ENCODE data around the gene E2F1.
"Not testable (repeated sequence)": the region's sequence is repeated elsewhere in the genome, so short reads cannot be mapped to it uniquely, and the experiment has no call there.

Gene E2F1

GRCh38 chr20:33710681-33711445 is 24.7 kb upstream of the E2F1 start:
- DNase-seq (ENCODE audit: low read depth), result no peak

DNA sequence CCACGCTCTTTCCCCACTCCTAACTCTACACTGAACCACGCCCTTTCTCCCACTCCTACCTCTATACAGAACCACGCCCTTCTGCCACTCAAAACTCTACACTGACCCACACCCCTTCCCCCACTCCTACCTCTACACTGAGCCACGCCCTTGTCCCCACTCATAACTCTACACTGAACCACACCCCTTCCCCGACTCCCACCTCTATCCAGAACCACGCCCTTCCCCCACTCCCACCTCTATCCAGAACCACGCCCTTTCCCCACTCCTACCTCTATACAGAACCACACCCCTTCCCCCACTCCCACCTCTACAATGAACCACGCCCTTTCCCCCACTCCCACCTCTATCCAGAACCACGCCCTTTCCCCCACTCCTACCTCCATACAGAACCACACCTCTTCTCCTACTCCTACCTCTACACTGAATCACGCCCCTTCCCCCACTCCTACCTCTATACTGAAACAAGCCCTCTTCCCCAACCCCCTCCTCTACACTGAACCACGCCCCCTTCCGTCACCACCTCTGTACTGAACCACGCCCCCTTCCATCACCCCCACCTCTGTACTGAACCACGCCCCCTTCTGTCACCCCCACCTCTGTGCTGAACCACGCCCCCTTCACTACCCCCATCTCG is 23.8 kb upstream of the E2F1 start:
- no peak for DNase-seq (ENCODE audit: low read depth)

- DNase-seq (ENCODE audit: low read depth), result no peak
Observed at GRCh38 chr20:33709398-33709797, 23.2 kb upstream of the E2F1 start.

- DNase-seq (ENCODE audit: low read depth), result no peak
Observed at GRCh38 chr20:33707668-33708067, 21.5 kb upstream of the E2F1 start.

- DNase-seq (ENCODE audit: low read depth), result no peak
Observed at GRCh38 chr20:33704197-33704924, 18.2 kb upstream of the E2F1 start.

GRCh38 chr20:33703498-33704137 is 17.4 kb upstream of the E2F1 start:
- no peak for DNase-seq (ENCODE audit: low read depth)

DNA sequence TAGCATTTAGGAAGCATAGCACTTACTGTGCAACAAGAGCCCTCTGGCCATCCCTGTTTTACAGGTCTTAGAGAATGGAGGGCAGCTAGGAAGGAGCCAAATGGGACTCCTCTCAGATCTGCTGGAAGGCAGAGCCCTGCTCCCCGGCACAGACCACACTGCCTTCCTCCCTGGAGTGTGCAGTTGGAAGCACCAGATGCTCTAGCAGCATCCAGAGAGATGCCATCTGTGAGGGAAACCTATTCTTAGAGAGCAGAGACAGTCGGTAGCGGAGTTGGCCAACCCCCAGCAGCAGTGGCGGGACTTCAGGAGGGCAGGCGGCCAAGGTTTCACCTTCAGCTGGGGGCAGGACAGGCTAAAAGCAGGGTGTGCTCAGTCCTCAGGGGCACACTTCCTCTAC is 16.7 kb upstream of the E2F1 start:
- DNase-seq (ENCODE audit: low read depth), result no peak

DNA sequence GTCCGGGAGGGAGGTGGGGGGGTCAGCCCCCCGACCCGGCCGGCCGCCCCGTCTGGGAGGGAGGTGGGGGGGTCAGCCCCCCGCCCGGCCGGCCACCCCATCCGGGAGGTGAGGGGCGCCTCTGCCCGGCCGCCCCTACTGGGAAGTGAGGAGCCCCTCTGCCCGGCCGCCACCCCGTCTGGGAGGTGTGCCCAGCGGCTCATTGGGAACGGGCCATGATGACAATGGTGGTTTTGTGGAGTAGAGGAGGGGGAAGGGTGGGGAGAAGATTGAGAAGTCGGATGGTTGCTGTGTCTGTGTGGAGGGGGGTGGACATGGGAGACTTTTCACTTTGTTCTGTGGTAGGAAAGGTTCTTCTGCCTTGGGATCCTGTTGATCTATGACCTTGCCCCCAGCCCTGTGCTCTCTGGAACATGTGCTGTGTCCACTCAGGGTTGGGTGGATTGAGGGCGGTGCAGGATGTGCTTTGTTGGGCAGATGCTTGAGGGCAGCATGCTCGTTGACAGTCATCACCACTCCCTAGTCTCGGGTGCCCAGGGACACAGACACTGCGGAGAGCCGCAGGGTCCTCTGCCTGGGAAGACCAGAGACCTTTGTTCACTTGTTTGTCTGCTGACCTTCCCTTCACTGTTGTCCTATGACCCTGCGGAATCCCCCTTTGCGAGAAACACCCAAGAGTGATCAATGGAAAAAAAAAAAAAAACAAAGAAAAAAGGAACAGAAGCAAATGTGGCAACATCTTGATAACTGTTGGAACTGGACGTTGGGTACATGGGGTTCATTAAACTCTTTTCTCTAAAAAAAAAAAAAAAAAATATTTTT is 15.7 kb upstream of the E2F1 start:
- DNase-seq (ENCODE audit: low read depth), result no peak

DNA sequence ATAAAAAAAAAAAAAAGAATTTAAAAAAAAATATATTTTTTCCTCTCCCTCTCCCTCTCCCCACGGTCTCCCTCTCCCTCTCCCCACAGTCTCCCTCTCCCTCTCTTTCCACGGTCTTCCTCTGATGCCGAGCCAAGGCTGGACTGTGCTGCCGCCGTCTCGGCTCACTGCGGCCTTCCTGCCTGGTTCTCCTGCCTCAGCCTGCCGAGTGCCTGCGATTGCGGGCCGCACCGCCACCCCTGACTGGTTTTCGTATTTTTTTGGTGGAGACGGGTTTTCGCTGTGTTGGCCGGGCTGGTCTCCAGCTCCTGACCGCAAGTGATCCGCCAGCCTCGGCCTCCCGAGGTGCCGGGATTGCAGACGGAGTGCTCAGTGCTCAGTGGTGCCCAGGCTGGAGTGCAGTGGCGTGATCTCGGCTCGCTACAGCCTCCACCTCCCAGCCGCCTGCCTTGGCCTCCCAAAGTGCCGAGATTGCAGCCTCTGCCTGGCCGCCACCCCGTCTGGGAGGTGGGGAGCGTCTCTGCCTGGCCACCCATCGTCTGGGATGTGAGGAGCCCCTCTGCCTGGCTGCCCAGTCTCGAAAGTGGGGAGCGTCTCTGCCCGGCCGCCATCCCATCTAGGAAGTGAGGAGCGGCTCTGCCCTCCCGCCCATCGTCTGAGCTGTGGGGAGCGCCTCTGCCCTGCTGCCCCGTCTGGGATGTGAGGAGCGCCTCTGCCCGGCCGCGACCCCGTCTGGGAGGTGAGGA is 14.7 kb upstream of the E2F1 start:
- not testable (repeated sequence) for DNase-seq (ENCODE audit: low read depth)

DNA sequence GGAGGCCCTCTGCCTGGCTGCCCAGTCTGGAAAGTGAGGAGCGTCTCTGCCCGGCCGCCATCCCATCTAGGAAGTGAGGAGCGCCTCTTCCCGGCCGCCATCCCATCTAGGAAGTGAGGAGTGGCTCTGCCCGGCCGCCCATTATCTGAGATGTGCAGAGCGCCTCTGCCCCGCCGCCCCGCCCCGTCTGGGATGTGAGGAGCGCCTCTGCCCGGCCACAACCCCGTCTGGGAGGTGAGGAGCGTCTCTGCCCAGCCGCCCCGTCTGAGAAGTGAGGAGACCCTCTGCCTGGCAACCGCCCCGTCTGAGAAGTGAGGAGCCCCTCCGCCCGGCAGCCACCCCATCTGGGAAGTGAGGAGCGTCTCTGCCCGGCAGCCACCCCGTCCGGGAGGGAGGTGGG is 12.8 kb upstream of the E2F1 start:
- not testable (repeated sequence) for DNase-seq (ENCODE audit: low read depth)

DNA sequence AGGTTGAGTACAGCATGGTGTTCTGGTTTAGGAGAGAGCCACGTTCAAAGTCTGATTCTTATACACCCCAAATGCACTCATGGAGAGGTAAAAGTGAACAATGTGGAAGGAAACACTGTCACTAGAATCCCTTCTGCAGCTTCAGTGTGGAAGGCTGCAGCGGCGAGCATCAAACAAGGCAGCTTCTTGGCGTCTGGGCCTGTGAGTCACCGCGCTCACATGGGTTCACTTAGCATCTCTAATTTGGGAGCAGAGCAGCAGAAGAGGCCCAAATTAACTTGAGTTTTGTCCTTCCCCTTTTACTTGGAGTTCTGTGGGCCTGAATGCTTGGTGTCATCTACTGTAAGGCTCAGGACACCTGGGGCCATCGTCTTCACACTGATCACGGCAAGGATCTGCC is 10.9 kb upstream of the E2F1 start:
- DNase-seq (ENCODE audit: low read depth), result no peak

DNA sequence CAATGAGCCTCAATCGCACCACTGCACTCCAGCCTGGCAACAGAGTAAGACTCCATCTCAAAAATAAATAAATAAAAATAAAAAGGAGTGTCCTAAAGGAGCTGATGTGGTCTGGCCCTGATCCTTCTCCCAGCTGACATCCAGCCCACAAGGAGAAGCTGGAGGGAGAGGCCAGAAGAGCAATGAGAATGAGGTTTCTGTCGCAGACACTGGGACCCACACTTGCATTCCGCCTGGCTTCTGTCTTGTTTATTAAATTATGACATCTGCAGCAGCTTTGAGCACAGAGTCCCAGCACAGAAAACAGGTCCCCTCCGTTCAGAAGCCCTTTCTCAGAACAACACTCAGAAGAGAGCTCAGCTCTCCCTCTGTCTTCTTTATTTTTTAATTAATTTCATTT is 10.3 kb upstream of the E2F1 start:
- DNase-seq (ENCODE audit: low read depth), result no peak

- DNase-seq (ENCODE audit: low read depth), result no peak
Observed at GRCh38 chr20:33694639-33695012, 8.4 kb upstream of the E2F1 start.

DNA sequence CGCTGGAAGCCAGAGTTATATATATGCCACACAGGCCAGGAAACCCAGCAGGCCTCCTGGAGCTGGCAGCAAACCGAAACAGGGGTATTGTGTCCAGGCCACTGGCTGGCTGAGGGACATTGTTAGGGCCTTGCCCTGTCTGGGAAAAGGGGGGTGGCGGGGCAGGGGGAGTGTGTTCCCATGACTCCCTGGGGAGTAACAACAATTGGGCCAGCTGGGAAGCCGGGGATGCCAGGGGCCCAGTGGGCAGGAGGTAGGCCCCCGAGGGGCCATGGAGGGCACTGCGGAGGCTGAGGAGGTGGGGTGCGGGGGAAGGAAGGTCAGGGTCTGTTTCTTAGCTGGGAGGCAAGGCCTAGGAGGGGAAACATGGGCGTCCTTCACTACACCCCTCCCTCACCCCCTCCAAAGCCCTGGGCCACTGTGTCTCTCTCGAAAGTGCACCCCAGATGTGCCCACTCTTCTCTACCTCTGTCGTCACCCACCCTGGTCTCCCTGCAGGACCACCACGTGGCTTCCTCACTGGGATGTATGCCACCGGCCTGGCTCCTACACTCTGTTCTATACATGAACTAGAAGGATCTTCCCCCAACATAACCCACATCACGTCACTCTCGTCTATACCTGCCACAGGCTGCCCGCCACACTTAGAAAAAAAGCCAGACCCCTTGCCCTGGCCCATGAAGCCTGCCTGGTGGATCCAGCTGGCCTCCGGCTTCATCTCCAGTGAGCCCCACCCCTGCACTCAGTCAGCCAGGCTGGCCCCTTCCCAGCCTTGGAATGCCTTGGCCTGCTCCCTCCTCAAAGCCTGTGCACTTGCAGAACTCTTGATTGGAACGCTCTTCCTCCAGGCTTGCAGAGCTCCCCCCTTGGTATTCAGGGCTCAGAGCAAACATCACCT is 7.8 kb upstream of the E2F1 start:
- DNase-seq (ENCODE audit: low read depth), result no peak

GRCh38 chr20:33693289-33693688 is 7.1 kb upstream of the E2F1 start:
- DNase-seq (ENCODE audit: low read depth), result no peak

GRCh38 chr20:33689973-33690372 is 3.8 kb upstream of the E2F1 start:
- DNase-seq (ENCODE audit: low read depth), result no peak

DNA sequence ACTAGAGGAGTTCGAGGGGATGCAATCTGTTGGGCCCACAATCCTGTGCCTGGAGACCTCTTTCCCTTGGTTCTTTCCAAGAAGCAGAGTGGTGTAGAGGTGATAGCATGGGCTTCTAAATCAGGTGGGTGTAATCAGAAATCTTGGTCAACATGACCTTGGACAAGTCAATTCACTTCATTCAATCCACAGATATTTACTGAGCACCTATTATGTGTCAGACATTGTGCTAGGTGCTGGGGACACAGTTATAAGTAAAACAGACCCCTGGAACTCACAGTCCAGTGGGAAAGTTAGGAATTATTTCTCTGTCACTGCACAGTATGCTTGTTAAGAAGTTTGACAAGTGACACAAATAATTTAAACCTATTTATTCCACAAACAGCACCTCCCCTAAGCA is 3.3 kb upstream of the E2F1 start:
- no peak for DNase-seq (ENCODE audit: low read depth)

GRCh38 chr20:33688938-33689424 is 2.8 kb upstream of the E2F1 start:
- no peak for DNase-seq (ENCODE audit: low read depth)

DNA sequence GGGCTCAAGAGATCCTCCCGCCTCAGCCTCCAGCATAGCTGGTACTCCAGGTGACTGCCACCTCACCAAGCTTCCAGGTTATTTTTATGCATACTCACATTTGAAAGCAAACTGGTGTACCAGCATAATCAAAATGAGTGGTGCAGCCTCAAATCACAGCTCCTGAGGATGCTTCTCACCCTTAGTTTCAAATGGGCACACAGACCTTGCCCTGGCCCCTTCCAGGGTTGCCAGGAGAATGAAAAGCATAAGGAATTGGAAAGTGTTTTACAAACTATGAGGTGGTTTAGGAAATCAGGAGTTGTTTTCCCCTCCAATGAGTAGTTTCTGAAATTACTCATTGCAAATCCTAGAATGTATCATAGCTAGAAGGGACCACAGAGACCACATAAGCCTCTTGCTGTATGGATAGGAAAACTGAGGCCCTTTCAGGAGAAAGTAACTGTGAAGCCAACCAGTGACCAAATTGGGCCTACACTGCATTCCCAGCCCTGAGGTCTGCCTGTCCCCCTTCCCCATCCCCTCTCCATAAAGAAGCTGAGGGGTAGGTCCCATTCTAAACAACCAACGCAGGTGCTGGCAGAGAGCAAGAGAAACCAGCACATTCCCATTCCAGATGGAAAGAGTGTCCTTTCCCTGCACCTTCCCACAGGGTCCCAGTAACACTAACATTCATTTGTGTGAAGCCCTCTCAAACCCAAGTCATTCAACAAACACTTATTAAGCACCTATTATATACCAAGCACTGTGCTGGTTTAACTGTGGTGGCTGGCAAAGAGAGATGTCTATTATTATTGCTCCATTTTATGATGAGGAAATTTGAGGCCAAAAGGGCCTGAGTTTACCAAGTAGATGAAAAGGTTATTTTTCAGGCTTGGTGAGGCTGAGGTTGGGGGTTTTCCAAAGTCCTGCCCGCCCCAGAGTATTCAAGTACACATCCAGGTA is 2.1 kb upstream of the E2F1 start:
- no peak for DNase-seq (ENCODE audit: low read depth)

Data from CMK (cell line).